ENCODE results near the gene DGUOK. TPM values are rescaled to one million over a fixed set of nuclear protein-coding genes. Genes with fewer than 3 reads are reported as not detected.

DGUOK gene
- polyA plus RNA-seq, 1 donor from 2014 or later, result 168 TPM

DNA sequence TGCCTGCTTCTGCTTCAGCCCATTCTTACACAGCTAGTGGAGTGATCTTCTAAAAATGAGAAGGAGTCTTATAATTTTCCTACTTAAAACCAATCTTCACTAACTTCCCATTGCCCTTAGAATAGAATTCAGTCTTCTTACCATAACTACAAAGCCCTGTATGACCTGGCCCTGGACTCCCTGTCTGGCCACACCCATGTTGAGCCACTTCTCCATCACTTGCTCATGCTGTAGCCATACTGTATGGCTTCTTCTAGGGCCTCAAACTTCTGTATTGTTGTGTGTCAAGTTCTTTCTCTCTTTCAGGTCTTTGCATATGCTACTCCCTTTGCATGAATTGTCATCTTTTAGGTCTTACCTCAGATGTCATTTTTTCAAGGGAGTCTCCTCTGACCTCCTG, 11.2 kb downstream of the DGUOK start:
- Histone ChIP-seq H3K4me3 (ENCODE audit: low read length) (no peak overlapping the region), H3K9ac (ENCODE audit: low read length) (no peak overlapping the region), H3K4me2 (ENCODE audit: low read length) (no peak overlapping the region), H3K27me3 (ENCODE audit: insufficient read depth, low read depth, low read length) (no peaks in the 10 kb centered on the region), H3F3A (ENCODE audit: insufficient read depth, low read length, poor library complexity, severe bottlenecking) (no peaks in the 10 kb centered on the region), H3K36me3 (ENCODE audit: insufficient read depth, low read length) (no peaks in the 10 kb centered on the region), H3K9me2 (ENCODE audit: insufficient read depth, low read length) (no peaks in the 10 kb centered on the region), H3K79me2 (replicated peaks; ENCODE audit: insufficient read depth, low read length) (peaks cover 53% of the 10 kb centered on the region), H3K27ac (ENCODE audit: low read length) (no peak overlapping the region), H4K20me1 (ENCODE audit: insufficient read depth) (no peaks in the 10 kb centered on the region), H3K9me3 (ENCODE audit: low read length) (no peaks in the 10 kb centered on the region), H2AFZ (ENCODE audit: low read depth, low read length) (no peak overlapping the region)
- TF ChIP-seq POLR2AphosphoS5 (IDR thresholded peaks at IDR 0.05), result no peak
- TF ChIP-seq, protein P1, sequence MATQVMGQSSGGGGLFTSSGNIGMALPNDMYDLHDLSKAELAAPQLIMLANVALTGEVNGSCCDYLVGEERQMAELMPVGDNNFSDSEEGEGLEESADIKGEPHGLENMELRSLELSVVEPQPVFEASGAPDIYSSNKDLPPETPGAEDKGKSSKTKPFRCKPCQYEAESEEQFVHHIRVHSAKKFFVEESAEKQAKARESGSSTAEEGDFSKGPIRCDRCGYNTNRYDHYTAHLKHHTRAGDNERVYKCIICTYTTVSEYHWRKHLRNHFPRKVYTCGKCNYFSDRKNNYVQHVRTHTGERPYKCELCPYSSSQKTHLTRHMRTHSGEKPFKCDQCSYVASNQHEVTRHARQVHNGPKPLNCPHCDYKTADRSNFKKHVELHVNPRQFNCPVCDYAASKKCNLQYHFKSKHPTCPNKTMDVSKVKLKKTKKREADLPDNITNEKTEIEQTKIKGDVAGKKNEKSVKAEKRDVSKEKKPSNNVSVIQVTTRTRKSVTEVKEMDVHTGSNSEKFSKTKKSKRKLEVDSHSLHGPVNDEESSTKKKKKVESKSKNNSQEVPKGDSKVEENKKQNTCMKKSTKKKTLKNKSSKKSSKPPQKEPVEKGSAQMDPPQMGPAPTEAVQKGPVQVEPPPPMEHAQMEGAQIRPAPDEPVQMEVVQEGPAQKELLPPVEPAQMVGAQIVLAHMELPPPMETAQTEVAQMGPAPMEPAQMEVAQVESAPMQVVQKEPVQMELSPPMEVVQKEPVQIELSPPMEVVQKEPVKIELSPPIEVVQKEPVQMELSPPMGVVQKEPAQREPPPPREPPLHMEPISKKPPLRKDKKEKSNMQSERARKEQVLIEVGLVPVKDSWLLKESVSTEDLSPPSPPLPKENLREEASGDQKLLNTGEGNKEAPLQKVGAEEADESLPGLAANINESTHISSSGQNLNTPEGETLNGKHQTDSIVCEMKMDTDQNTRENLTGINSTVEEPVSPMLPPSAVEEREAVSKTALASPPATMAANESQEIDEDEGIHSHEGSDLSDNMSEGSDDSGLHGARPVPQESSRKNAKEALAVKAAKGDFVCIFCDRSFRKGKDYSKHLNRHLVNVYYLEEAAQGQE (IDR thresholded peaks at IDR 0.05; ENCODE audit: borderline replicate concordance), result no peak
- TF ChIP-seq SMC3 (conservative IDR thresholded peaks at IDR 0.05; ENCODE audit: poor library complexity), result no peak
- no peak for TF ChIP-seq RAD21 (conservative IDR thresholded peaks at IDR 0.05)
- TF ChIP-seq CTCF (IDR thresholded peaks at IDR 0.05; ENCODE audit: poor library complexity, severe bottlenecking), result no peak
- no peak for TF ChIP-seq MXI1 (conservative IDR thresholded peaks at IDR 0.05; ENCODE audit: poor library complexity, severe bottlenecking)
- TF ChIP-seq TAF1 (IDR thresholded peaks at IDR 0.05; ENCODE audit: low read depth), result no peak
- TF ChIP-seq EP300 (conservative IDR thresholded peaks at IDR 0.05; ENCODE audit: poor library complexity, severe bottlenecking), result no peak
- no peak for TF ChIP-seq EZH2 (IDR thresholded peaks at IDR 0.05; ENCODE audit: borderline replicate concordance, insufficient read depth, low read length, poor library complexity, severe bottlenecking)

DNA sequence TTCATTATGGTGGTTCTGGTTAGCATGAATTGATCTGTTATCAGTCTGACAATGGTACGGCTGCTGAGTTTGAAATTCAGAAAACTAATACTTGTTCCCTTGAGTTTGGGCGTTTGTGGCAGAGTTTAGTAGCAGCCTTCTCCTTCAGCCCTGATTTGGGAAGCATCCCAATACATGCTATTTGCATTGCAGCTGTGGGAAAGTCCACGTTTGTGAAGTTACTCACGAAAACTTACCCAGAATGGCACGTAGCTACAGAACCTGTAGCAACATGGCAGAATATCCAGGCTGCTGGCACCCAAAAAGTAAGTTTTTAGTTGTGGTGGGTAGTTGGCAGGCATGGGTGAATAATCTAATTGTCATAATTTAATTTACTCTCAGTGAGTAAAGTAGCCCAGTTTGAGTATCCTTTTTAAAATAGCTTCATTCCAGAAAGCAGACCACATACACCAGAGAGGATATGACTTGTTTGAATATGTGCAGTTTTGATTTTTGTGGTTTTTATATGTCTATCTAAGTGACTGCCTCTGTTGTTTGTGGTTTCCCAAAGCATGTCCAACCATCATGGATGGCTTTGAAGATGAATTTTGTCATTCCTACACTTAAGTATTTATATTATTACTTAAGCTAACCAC, 12.2 kb downstream of the DGUOK start:
- H3K79me2 ChIP-seq (replicated peaks; ENCODE audit: insufficient read depth, low read length), result peaks cover 60% of the 10 kb centered on the region
- H3K4me2 ChIP-seq (ENCODE audit: low read length), result no peak overlapping the region
- H3K9me3 ChIP-seq (ENCODE audit: low read length), result no peaks in the 10 kb centered on the region
- no peak overlapping the region for H2AFZ ChIP-seq (ENCODE audit: low read depth, low read length)
- H4K20me1 ChIP-seq (ENCODE audit: insufficient read depth), result no peaks in the 10 kb centered on the region
- H3F3A ChIP-seq (ENCODE audit: insufficient read depth, low read length, poor library complexity, severe bottlenecking), result no peaks in the 10 kb centered on the region
- no peaks in the 10 kb centered on the region for H3K27me3 ChIP-seq (ENCODE audit: insufficient read depth, low read depth, low read length)
- no peaks in the 10 kb centered on the region for H3K36me3 ChIP-seq (ENCODE audit: insufficient read depth, low read length)
- no peak overlapping the region for H3K9ac ChIP-seq (ENCODE audit: low read length)
- H3K27ac ChIP-seq (ENCODE audit: low read length), result no peak overlapping the region
- TF ChIP-seq, protein P1 (IDR thresholded peaks at IDR 0.05; ENCODE audit: borderline replicate concordance), result no peak
- TF ChIP-seq EP300 (conservative IDR thresholded peaks at IDR 0.05; ENCODE audit: poor library complexity, severe bottlenecking) (no peak), MXI1 (conservative IDR thresholded peaks at IDR 0.05; ENCODE audit: poor library complexity, severe bottlenecking) (no peak), RAD21 (conservative IDR thresholded peaks at IDR 0.05) (no peak), SMC3 (conservative IDR thresholded peaks at IDR 0.05; ENCODE audit: poor library complexity) (no peak), POLR2AphosphoS5 (IDR thresholded peaks at IDR 0.05) (no peak), EZH2 (IDR thresholded peaks at IDR 0.05; ENCODE audit: borderline replicate concordance, insufficient read depth, low read length, poor library complexity, severe bottlenecking) (no peak), CTCF (IDR thresholded peaks at IDR 0.05; ENCODE audit: poor library complexity, severe bottlenecking) (no peak), TAF1 (IDR thresholded peaks at IDR 0.05; ENCODE audit: low read depth) (no peak)
- H3K9me2 ChIP-seq (ENCODE audit: insufficient read depth, low read length), result no peaks in the 10 kb centered on the region
- no peak overlapping the region for H3K4me3 ChIP-seq (ENCODE audit: low read length)

Measured in neural cell (in vitro differentiated cells).